Caco-2 (cell line): ENCODE results near the gene MYOF. TPM values are rescaled to one million over a fixed set of nuclear protein-coding genes. Genes with fewer than 3 reads are reported as not detected.
A peak's percentile ranks its signal among the peaks of the same experiment; 100 is the strongest.

Experiments
- BruUV-seq: library from RNA; stranded (reverse); fragments of 400-500 nt; replicated peaks from 2 replicates; lab custom pipeline; 2021; lab: Mats Ljungman, UMichigan
- CTCF ChIA-PET: fragments of 300-600 bp; sonication (Branson Sonifier 250); formaldehyde crosslinking; loops from one replicate; lab custom pipeline; 2022; ENCODE audit warnings: antibody characterized with exemption; lab: Charles Lee
- POLR2A ChIA-PET: fragments of 300-600 bp; sonication (Branson Sonifier 250); formaldehyde crosslinking; loops from one replicate; lab custom pipeline; 2022; ENCODE audit warnings: antibody characterized with exemption; lab: Charles Lee
- DNase-seq, 2 experiments: peaks; one replicate each; pipeline versions ENCODE4 v3.0.0 to v3.0.0-alpha.2; 2020 to 2022
- H3K27me3 ChIP-seq: replicated peaks from 2 replicates; pipeline ENCODE4 v1.6.0; 2011; ENCODE audit warnings: low read length; ENCODE audit not compliant: control insufficient read depth, insufficient read depth
- H3K36me3 ChIP-seq: 2 replicates; pipeline ENCODE4 v1.5.1; 2011; ENCODE audit warnings: low read length; ENCODE audit not compliant: control insufficient read depth, insufficient read depth
- H3K4me1 ChIP-seq: fragments of 250-450 bp; sonication (Bioruptor Pico); 2 replicates; pipeline ENCODE4 v1.5.1; 2020; ENCODE audit warnings: mild to moderate bottlenecking
- H3K4me3 ChIP-seq: 2 replicates; pipeline ENCODE4 v1.5.1; 2011; ENCODE audit warnings: low read depth, mild to moderate bottlenecking, control low read depth, low read length
- H3K9me3 ChIP-seq: fragments of 250-450 bp; sonication (Bioruptor Pico); 2 replicates; pipeline ENCODE4 v1.5.1; 2020; ENCODE audit warnings: mild to moderate bottlenecking, moderate library complexity
- H3K27ac Mint-ChIP-seq: one replicate; pipeline ENCODE4 v1.8.0; 2022; ENCODE audit warnings: mixed read lengths; ENCODE audit not compliant: unreplicated experiment
- H3K27me3 Mint-ChIP-seq: one replicate; pipeline ENCODE4 v1.8.0; 2022; ENCODE audit warnings: mixed read lengths; ENCODE audit not compliant: insufficient read depth, unreplicated experiment
- H3K36me3 Mint-ChIP-seq: one replicate; pipeline ENCODE4 v1.8.0; 2022; ENCODE audit warnings: mild to moderate bottlenecking, mixed read lengths; ENCODE audit not compliant: insufficient read depth, unreplicated experiment
- H3K4me1 Mint-ChIP-seq: one replicate; pipeline ENCODE4 v1.8.0; 2022; ENCODE audit warnings: low read depth, mixed read lengths; ENCODE audit not compliant: unreplicated experiment
- H3K4me3 Mint-ChIP-seq: one replicate; pipeline ENCODE4 v1.8.0; 2022; ENCODE audit warnings: mild to moderate bottlenecking, moderate library complexity, mixed read lengths; ENCODE audit not compliant: unreplicated experiment
- H3K9me3 Mint-ChIP-seq: one replicate; pipeline ENCODE4 v1.8.0; 2022; ENCODE audit warnings: mixed read lengths; ENCODE audit not compliant: unreplicated experiment
- intact Hi-C: fragments of 100-400 bp; cut with micrococcal nuclease; formaldehyde crosslinking; loops from one replicate; pipeline ENCODE4 v1.10.0; 2022; ENCODE audit not compliant: unreplicated experiment
- total RNA-seq: library from RNA; stranded (reverse); gene quantifications from 2 replicates; pipeline ENCODE4 v1.2.3, GENCODE V29; 2022
- TF ChIP-seq, protein P1 (sequence below), 2 experiments: fragments of 200-600 bp in 1 of 2; IDR thresholded peaks; 1 replicate in 1 of 2; 2 replicates in 1 of 2; pipeline versions ENCODE4 v1.5.1 to v1.8.0; 2011 to 2022; ENCODE audit warnings: antibody characterized with exemption in 1 of 2, control low read depth in 1 of 2, inconsistent platforms in 1 of 2, low read depth in 1 of 2, low read length in 1 of 2, mild to moderate bottlenecking in 1 of 2, moderate library complexity in 1 of 2; ENCODE audit not compliant: insufficient read depth in 1 of 2, severe bottlenecking in 1 of 2, unreplicated experiment in 1 of 2

MYOF gene
- total RNA-seq, 1 experiment from 2014 or later: 148 TPM

GRCh38 chr10:93505075-93505474 lies 22.9 kb upstream of the MYOF start:
- no TSS peak for BruUV-seq
- Mint-ChIP-seq H3K9me3 (no peaks in the 10 kb centered on the region), H3K27ac (peak overlapping the region; percentile 68), H3K27me3 (no peaks in the 10 kb centered on the region), H3K36me3 (peaks cover 82% of the 10 kb centered on the region), H3K4me3 (no peak overlapping the region), H3K4me1 (peaks cover 21% of the 10 kb centered on the region)
- no peak overlapping the region for H3K4me3 ChIP-seq
- CTCF ChIA-PET: interaction anchor here (0.6 to 0.9 kb wide), 2 partner anchors 11 to 20 kb away, joined by 3 to 5 read pairs; no protein-coding TSS in a partner anchor
- peaks cover 32% of the 10 kb centered on the region for H3K4me1 ChIP-seq
- TF ChIP-seq, protein P1, sequence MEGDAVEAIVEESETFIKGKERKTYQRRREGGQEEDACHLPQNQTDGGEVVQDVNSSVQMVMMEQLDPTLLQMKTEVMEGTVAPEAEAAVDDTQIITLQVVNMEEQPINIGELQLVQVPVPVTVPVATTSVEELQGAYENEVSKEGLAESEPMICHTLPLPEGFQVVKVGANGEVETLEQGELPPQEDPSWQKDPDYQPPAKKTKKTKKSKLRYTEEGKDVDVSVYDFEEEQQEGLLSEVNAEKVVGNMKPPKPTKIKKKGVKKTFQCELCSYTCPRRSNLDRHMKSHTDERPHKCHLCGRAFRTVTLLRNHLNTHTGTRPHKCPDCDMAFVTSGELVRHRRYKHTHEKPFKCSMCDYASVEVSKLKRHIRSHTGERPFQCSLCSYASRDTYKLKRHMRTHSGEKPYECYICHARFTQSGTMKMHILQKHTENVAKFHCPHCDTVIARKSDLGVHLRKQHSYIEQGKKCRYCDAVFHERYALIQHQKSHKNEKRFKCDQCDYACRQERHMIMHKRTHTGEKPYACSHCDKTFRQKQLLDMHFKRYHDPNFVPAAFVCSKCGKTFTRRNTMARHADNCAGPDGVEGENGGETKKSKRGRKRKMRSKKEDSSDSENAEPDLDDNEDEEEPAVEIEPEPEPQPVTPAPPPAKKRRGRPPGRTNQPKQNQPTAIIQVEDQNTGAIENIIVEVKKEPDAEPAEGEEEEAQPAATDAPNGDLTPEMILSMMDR (IDR thresholded peaks at IDR 0.05; ENCODE audit: insufficient read depth in 1 of 2, low read depth in 1 of 2, low read length in 1 of 2, severe bottlenecking in 1 of 2, unreplicated experiment in 1 of 2): no peak
- intact Hi-C loops: no loop called here
- no peaks in the 10 kb centered on the region for H3K9me3 ChIP-seq
- H3K36me3 ChIP-seq: no peaks in the 10 kb centered on the region
- DNase-seq: no peak
- POLR2A ChIA-PET: no interaction called here
- H3K27me3 ChIP-seq: no peaks in the 10 kb centered on the region

DNA sequence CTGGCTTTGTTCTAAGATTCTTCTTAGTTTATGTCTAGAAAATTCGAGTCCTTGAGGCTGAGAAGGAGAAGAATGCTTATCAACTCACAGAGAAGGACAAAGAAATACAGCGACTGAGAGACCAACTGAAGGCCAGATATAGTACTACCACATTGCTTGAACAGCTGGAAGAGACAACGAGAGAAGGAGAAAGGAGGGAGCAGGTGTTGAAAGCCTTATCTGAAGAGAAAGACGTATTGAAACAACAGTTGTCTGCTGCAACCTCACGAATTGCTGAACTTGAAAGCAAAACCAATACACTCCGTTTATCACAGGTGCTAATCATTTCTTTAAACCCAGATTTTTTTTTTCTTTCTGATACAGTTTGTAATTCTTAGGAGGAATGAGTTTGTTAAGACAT lies 20.9 kb upstream of the MYOF start:
- Histone ChIP-seq H3K27me3 (no peaks in the 10 kb centered on the region), H3K36me3 (no peaks in the 10 kb centered on the region), H3K4me1 (peaks cover 22% of the 10 kb centered on the region; the same call in 1 of the 2 replicates), H3K9me3 (no peaks in the 10 kb centered on the region), H3K4me3 (no peak overlapping the region)
- H3K27me3 Mint-ChIP-seq: no peaks in the 10 kb centered on the region
- ChIA-PET CTCF (interaction anchor here (1.0 kb wide), 1 partner anchor 8 kb away, joined by 3 read pairs; no protein-coding TSS in a partner anchor), POLR2A (no interaction called here)
- TF ChIP-seq, protein P1 (IDR thresholded peaks at IDR 0.05; ENCODE audit: insufficient read depth in 1 of 2, low read depth in 1 of 2, low read length in 1 of 2, severe bottlenecking in 1 of 2, unreplicated experiment in 1 of 2): no peak
- peak in 1 of 2 experiments; percentile 30 for DNase-seq
- peaks cover 24% of the 10 kb centered on the region for H3K4me1 Mint-ChIP-seq
- intact Hi-C loops: no loop called here
- no TSS peak for BruUV-seq
- peak overlapping the region; percentile 7 for H3K27ac Mint-ChIP-seq
- peak overlapping the region; percentile 3 for H3K4me3 Mint-ChIP-seq
- H3K36me3 Mint-ChIP-seq: peaks cover 86% of the 10 kb centered on the region
- no peaks in the 10 kb centered on the region for H3K9me3 Mint-ChIP-seq

GRCh38 chr10:93501650-93502049 lies 19.5 kb upstream of the MYOF start:
- BruUV-seq: no TSS peak
- ChIA-PET POLR2A (no interaction called here), CTCF (interaction anchor here (1.0 kb wide), 1 partner anchor 20 kb away, joined by 3 read pairs; the partner anchor contains the start of gene MYOF)
- no peaks in the 10 kb centered on the region for H3K27me3 Mint-ChIP-seq
- peak overlapping the region; percentile 9 for H3K4me3 Mint-ChIP-seq
- no peaks in the 10 kb centered on the region for H3K9me3 ChIP-seq
- no peak overlapping the region for H3K27ac Mint-ChIP-seq
- peaks cover 23% of the 10 kb centered on the region for H3K4me1 Mint-ChIP-seq
- intact Hi-C loops: no loop called here
- TF ChIP-seq, protein P1 (IDR thresholded peaks at IDR 0.05; ENCODE audit: insufficient read depth in 1 of 2, low read depth in 1 of 2, low read length in 1 of 2, severe bottlenecking in 1 of 2, unreplicated experiment in 1 of 2): no peak
- H3K4me1 ChIP-seq: peaks cover 14% of the 10 kb centered on the region; the same call in 1 of the 2 replicates
- H3K36me3 ChIP-seq: no peaks in the 10 kb centered on the region
- H3K4me3 ChIP-seq: no peak overlapping the region
- H3K36me3 Mint-ChIP-seq: peaks cover 84% of the 10 kb centered on the region
- no peaks in the 10 kb centered on the region for H3K27me3 ChIP-seq
- DNase-seq: no peak
- H3K9me3 Mint-ChIP-seq: no peaks in the 10 kb centered on the region
